H9 (cell line): ENCODE data around the gene PITX3. TPM values are rescaled to one million over a fixed set of nuclear protein-coding genes. Genes with fewer than 3 reads are reported as not detected.

Experiments
- DNase-seq: peaks from one replicate; pipeline ENCODE4 v3.0.0-alpha.2; 2017
- H2AFZ ChIP-seq: one replicate; pipeline ENCODE4 v1.6.1; 2013; ENCODE audit warnings: mild to moderate bottlenecking, low read length, control low read depth, moderate library complexity
- H2AK5ac ChIP-seq: 2 replicates; pipeline ENCODE4 v1.6.1; 2013; ENCODE audit warnings: low read length, control low read depth, mixed read lengths; ENCODE audit not compliant: insufficient read length
- H2BK120ac ChIP-seq: one replicate; pipeline ENCODE4 v1.6.1; 2013; ENCODE audit warnings: low read depth, mild to moderate bottlenecking, low read length, control low read depth, inconsistent platforms; ENCODE audit not compliant: poor library complexity, severe bottlenecking
- H2BK12ac ChIP-seq: 2 replicates; pipeline ENCODE4 v1.6.1; 2013; ENCODE audit warnings: low read length, control low read depth, mixed read lengths, low read depth; ENCODE audit not compliant: insufficient read length
- H2BK15ac ChIP-seq: 2 replicates; pipeline ENCODE4 v1.6.1; 2013; ENCODE audit warnings: low read depth, low read length, control low read depth
- H2BK20ac ChIP-seq: one replicate; pipeline ENCODE4 v1.6.1; 2013; ENCODE audit warnings: low read depth, mild to moderate bottlenecking, low read length, control low read depth, inconsistent platforms; ENCODE audit not compliant: poor library complexity, severe bottlenecking
- H2BK5ac ChIP-seq: 2 replicates; pipeline ENCODE4 v1.6.1; 2013; ENCODE audit warnings: low read length, control low read depth, mixed read lengths; ENCODE audit not compliant: insufficient read length
- H3K14ac ChIP-seq: 2 replicates; pipeline ENCODE4 v1.6.1; 2013; ENCODE audit warnings: low read length, control low read depth; ENCODE audit not compliant: insufficient read depth
- H3K18ac ChIP-seq: 2 replicates; pipeline ENCODE4 v1.6.1; 2013; ENCODE audit warnings: low read depth, mild to moderate bottlenecking, mixed read lengths, low read length, control low read depth; ENCODE audit not compliant: insufficient read length
- H3K23ac ChIP-seq: 2 replicates; pipeline ENCODE4 v1.6.1; 2013; ENCODE audit warnings: low read length, control low read depth, mixed read lengths, low read depth; ENCODE audit not compliant: insufficient read length
- H3K23me2 ChIP-seq: 2 replicates; pipeline ENCODE4 v1.6.1; 2013; ENCODE audit warnings: low read depth, mild to moderate bottlenecking, mixed read lengths, low read length, control low read depth; ENCODE audit not compliant: insufficient read length, poor library complexity, severe bottlenecking
- H3K27ac ChIP-seq: 2 replicates; pipeline ENCODE4 v1.5.1; 2013; ENCODE audit warnings: low read length, control low read depth, mixed read lengths, low read depth; ENCODE audit not compliant: insufficient read length
- H3K27me3 ChIP-seq: 2 replicates; pipeline ENCODE4 v1.6.1; 2013; ENCODE audit warnings: low read length, control low read depth, inconsistent platforms; ENCODE audit not compliant: insufficient read depth
- H3K4ac ChIP-seq: 2 replicates; pipeline ENCODE4 v1.6.1; 2013; ENCODE audit warnings: low read depth, mild to moderate bottlenecking, control low read depth, inconsistent platforms, low read length, moderate library complexity
- H3K4me1 ChIP-seq: 2 replicates; pipeline ENCODE4 v1.6.1; 2013; ENCODE audit warnings: low read length, control low read depth, inconsistent platforms; ENCODE audit not compliant: insufficient read depth
- H3K4me2 ChIP-seq: 2 replicates; pipeline ENCODE4 v1.6.1; 2013; ENCODE audit warnings: low read length, control low read depth, mixed read lengths; ENCODE audit not compliant: insufficient read length, insufficient read depth
- H3K56ac ChIP-seq: 2 replicates; pipeline ENCODE4 v1.6.1; 2013; ENCODE audit warnings: low read depth, mild to moderate bottlenecking, mixed read lengths, low read length, control low read depth; ENCODE audit not compliant: insufficient read length
- H3K79me1 ChIP-seq: 2 replicates; pipeline ENCODE4 v1.6.1; 2013; ENCODE audit warnings: low read depth, mild to moderate bottlenecking, moderate library complexity, low read length, control low read depth, inconsistent platforms; ENCODE audit not compliant: insufficient read depth, poor library complexity, severe bottlenecking
- H3K79me2 ChIP-seq: 2 replicates; pipeline ENCODE4 v1.6.1; 2013; ENCODE audit warnings: low read length, control low read depth, inconsistent platforms; ENCODE audit not compliant: insufficient read depth
- H3K9ac ChIP-seq: 2 replicates; pipeline ENCODE4 v1.6.1; 2013; ENCODE audit warnings: low read length, control low read depth, mixed read lengths; ENCODE audit not compliant: insufficient read length; ENCODE audit errors: extremely low read depth
- H3K9me3 ChIP-seq: one replicate; pipeline ENCODE4 v1.6.1; 2013; ENCODE audit warnings: low read depth, low read length, inconsistent platforms; ENCODE audit not compliant: control insufficient read depth
- H3T11ph ChIP-seq: one replicate; pipeline ENCODE4 v1.6.1; 2013; ENCODE audit warnings: mild to moderate bottlenecking, low read length, control low read depth, inconsistent platforms
- H4K20me1 ChIP-seq: one replicate; pipeline ENCODE4 v1.6.1; 2013; ENCODE audit not compliant: control insufficient read depth, insufficient read length, insufficient read depth
- H4K5ac ChIP-seq: 2 replicates; pipeline ENCODE4 v1.6.1; 2013; ENCODE audit warnings: low read depth, mild to moderate bottlenecking, mixed read lengths, low read length, control low read depth; ENCODE audit not compliant: insufficient read length
- H4K8ac ChIP-seq: replicated peaks from 2 replicates; pipeline ENCODE4 v1.6.1; 2013; ENCODE audit warnings: low read length, control low read depth, mixed read lengths, low read depth; ENCODE audit not compliant: insufficient read length
- H4K91ac ChIP-seq: 2 replicates; pipeline ENCODE4 v1.6.1; 2013; ENCODE audit warnings: low read depth, mild to moderate bottlenecking, moderate library complexity, mixed read lengths, low read length, control low read depth; ENCODE audit not compliant: insufficient read length
- H3K27ac Mint-ChIP-seq, 3 experiments: 2 replicates in 2 of 3; 3 replicates in 1 of 3; pipeline ENCODE4 v1.8.0; 2020 to 2021; ENCODE audit warnings: mixed read lengths in 3 of 3, mild to moderate bottlenecking in 1 of 3, moderate library complexity in 1 of 3
- H3K27me3 Mint-ChIP-seq: 2 replicates; pipeline ENCODE4 v1.8.0; 2021; ENCODE audit warnings: low read depth, mild to moderate bottlenecking, moderate library complexity, mixed read lengths
- H3K36me3 Mint-ChIP-seq, 3 experiments: 2 replicates in 2 of 3; 3 replicates in 1 of 3; pipeline ENCODE4 v1.8.0; 2020 to 2021; ENCODE audit warnings: low read depth in 3 of 3, mixed read lengths in 3 of 3; ENCODE audit not compliant: insufficient read depth in 1 of 3
- H3K4me1 Mint-ChIP-seq, 2 experiments: 2 replicates each; pipeline ENCODE4 v1.8.0; 2020; ENCODE audit warnings: mixed read lengths in 2 of 2
- H3K4me3 Mint-ChIP-seq, 2 experiments: 2 replicates in 1 of 2; 3 replicates in 1 of 2; pipeline ENCODE4 v1.8.0; 2020 to 2021; ENCODE audit warnings: mild to moderate bottlenecking in 2 of 2, mixed read lengths in 2 of 2, moderate library complexity in 1 of 2
- H3K9me3 Mint-ChIP-seq, 2 experiments: 2 replicates in 1 of 2; 3 replicates in 1 of 2; pipeline ENCODE4 v1.8.0; 2020; ENCODE audit warnings: mild to moderate bottlenecking in 2 of 2, mixed read lengths in 2 of 2, moderate library complexity in 1 of 2
- WGBS: extraction: QIAGEN DNeasy Blood & Tissue Kit; methylation state at CpG from one replicate; pipeline ENCODE4 v1.1.7; 2013; ENCODE audit warnings: missing lambda C conversion rate, low lambda C conversion rate, mixed read lengths; ENCODE audit not compliant: insufficient read length; ENCODE audit errors: extremely low coverage; 5-methylcytosine and 5-hydroxymethylcytosine counted together
- total RNA-seq: library from RNA; stranded (reverse); gene quantifications from 2 replicates; pipeline ENCODE4 v1.2.1, GENCODE V29; 2021
- TF ChIP-seq, protein P1 (sequence below): fragments of 200-600 bp; sonication (generic); conservative IDR thresholded peaks from 3 replicates; pipeline ENCODE4 v1.8.0; 2021; ENCODE audit warnings: antibody characterized with exemption, mild to moderate bottlenecking

PITX3 gene
- total RNA-seq, 1 experiment from 2014 or later = not detected

- Histone ChIP-seq H3K18ac (no peak overlapping the region), H3K4me1 (no peaks in the 10 kb centered on the region), H3K79me1 (no peaks in the 10 kb centered on the region), H3K4me2 (no peak overlapping the region), H3K23ac (no peak overlapping the region), H3K56ac (no peak overlapping the region), H4K8ac (no peak overlapping the region), H3K9ac (no peak overlapping the region), H3K79me2 (no peaks in the 10 kb centered on the region), H2BK120ac (no peak overlapping the region), H3K27me3 (no peaks in the 10 kb centered on the region), H2BK12ac (no peak overlapping the region), H3T11ph (no peak overlapping the region), H4K20me1 (no peaks in the 10 kb centered on the region), H2BK5ac (no peak overlapping the region), H3K14ac (no peak overlapping the region), H4K5ac (no peak overlapping the region), H3K27ac (no peak overlapping the region), H3K9me3 (no peaks in the 10 kb centered on the region), H2BK20ac (no peak overlapping the region), H4K91ac (no peak overlapping the region), H2BK15ac (no peak overlapping the region), H3K23me2 (no peaks in the 10 kb centered on the region), H2AK5ac (no peak overlapping the region), H3K4ac (no peak overlapping the region), H2AFZ (no peak overlapping the region)
- H3K27me3 Mint-ChIP-seq = no peaks in the 10 kb centered on the region
- H3K36me3 Mint-ChIP-seq = no peaks in the 10 kb centered on the region
- H3K4me1 Mint-ChIP-seq = no peaks in the 10 kb centered on the region; a peak in 1 of 4 replicates
- no CpG with 5 or more reads among the region's 2 CpGs for WGBS
- no peaks in the 10 kb centered on the region for H3K9me3 Mint-ChIP-seq
- TF ChIP-seq, protein P1, sequence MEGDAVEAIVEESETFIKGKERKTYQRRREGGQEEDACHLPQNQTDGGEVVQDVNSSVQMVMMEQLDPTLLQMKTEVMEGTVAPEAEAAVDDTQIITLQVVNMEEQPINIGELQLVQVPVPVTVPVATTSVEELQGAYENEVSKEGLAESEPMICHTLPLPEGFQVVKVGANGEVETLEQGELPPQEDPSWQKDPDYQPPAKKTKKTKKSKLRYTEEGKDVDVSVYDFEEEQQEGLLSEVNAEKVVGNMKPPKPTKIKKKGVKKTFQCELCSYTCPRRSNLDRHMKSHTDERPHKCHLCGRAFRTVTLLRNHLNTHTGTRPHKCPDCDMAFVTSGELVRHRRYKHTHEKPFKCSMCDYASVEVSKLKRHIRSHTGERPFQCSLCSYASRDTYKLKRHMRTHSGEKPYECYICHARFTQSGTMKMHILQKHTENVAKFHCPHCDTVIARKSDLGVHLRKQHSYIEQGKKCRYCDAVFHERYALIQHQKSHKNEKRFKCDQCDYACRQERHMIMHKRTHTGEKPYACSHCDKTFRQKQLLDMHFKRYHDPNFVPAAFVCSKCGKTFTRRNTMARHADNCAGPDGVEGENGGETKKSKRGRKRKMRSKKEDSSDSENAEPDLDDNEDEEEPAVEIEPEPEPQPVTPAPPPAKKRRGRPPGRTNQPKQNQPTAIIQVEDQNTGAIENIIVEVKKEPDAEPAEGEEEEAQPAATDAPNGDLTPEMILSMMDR = no peak
- no peak for DNase-seq
- H3K4me3 Mint-ChIP-seq = no peak overlapping the region
- H3K27ac Mint-ChIP-seq = no peak overlapping the region
These were observed 44.9 kb upstream of the PITX3 start for GRCh38 chr10:102286216-102286615.
